NCI-H748 (cell line): ENCODE measurements around the gene KIF13A.
"Not testable (repeated sequence)": the region's sequence is repeated elsewhere in the genome, so short reads cannot be mapped to it uniquely, and the experiment has no call there.

Experiments
- DNase-seq: peaks from one replicate; lab custom pipeline; 2025; ENCODE audit not compliant: unreplicated experiment; lab: John Stamatoyannopoulos, UW

Gene KIF13A

DNA sequence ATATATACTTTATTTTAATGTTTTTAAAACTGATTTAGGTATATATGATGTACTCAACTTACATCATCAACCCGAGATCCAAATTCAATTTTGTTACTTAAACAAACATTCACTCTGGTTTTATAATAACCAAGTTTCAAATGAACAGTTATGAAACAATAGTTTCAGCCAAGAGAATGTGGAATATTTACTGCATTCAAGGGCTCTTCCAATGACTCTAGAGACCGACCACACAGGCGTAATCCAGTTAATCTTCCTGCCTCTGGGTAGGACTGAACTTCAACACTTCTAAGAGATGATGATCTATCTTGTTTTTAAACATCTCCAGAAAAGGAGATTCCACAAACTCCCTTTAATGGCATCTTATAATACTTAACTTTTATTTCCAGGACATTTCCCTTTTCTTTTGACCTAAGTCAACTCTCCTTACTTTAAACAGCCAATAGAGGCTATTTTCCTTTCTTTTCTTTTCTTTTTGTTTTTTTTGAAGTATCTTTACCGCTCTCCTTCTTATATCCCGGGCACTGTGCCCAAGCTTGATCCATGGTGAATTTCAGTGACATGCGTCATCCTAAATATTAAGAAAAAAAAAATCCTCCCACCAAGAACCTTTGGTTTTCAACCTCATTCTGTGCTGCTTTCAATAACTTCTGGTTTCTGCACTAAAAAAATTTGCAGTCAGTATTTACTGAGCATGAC lies 110.1 kb downstream of the KIF13A start:
- DNase-seq: no peak

DNA sequence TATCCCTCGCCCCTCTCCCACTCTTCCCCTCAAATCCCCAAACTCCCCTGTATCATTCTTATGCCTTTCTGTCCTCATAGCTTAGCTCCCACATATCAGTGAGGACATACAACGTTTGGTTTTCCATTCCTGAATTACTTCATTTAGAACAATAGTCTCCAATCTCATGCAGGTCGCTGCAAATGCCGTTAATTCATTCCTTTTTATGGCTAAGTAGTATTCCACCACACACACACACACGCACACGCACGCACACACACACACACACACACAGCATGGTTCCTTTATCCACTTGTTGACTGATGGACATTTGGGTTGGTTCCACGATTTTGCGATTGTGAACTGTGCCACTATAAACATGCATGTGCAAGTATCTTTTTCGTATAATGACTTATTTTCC lies 112.7 kb downstream of the KIF13A start:
- no peak for DNase-seq

DNA sequence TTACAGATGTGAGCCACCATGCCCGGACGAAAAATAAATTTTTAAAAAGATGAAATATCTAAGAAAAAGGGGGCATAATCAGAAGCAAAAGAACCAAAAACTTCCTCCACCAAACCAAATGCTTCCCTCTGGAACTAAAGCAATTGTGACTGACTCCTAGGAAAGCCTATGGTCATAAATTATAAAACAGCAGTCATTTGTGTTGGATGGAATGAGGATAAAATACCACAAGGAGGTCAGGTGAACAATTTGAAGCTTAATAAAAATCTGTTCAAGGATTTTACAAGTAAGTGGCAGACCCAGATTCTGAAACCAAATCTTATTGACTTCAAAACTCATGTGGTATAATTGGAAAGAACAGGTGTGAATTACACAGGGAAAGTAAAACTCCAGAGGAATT lies 114.5 kb downstream of the KIF13A start:
- DNase-seq: no peak

DNA sequence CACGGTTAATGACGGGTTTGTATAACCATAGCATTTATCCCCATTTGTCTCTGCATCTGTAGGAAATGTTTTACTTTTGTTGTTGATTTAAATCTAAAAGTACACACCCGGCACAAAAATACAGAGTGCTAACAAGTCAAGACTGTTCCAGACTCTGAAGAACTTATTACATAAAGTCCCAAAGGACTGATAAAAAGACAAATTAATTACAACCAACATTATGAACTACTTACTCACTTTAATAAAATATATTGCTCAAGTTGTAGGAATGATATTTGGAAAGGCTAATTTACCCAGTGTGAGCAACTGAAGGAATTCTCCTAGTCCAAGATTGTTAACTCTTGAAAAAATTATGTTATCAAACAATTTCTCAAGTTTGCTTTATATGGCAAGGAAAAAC lies 115.6 kb downstream of the KIF13A start:
- DNase-seq: no peak

DNA sequence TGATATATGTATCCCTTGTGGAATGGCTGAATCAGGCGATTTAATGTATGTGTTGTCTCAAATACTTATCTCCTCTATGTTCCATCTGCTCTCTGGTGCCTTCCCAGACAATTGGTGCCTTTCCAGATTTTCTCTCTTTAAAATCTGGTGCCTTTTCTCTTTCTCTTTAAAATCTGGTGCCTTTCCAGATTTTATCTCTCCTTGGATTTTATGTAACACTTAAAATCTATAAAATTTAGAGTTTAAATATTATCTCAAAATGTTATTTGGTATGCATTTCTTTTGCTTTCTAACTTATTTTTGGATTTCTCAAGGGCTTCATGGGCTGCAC lies 116.3 kb downstream of the KIF13A start:
- no peak for DNase-seq

DNA sequence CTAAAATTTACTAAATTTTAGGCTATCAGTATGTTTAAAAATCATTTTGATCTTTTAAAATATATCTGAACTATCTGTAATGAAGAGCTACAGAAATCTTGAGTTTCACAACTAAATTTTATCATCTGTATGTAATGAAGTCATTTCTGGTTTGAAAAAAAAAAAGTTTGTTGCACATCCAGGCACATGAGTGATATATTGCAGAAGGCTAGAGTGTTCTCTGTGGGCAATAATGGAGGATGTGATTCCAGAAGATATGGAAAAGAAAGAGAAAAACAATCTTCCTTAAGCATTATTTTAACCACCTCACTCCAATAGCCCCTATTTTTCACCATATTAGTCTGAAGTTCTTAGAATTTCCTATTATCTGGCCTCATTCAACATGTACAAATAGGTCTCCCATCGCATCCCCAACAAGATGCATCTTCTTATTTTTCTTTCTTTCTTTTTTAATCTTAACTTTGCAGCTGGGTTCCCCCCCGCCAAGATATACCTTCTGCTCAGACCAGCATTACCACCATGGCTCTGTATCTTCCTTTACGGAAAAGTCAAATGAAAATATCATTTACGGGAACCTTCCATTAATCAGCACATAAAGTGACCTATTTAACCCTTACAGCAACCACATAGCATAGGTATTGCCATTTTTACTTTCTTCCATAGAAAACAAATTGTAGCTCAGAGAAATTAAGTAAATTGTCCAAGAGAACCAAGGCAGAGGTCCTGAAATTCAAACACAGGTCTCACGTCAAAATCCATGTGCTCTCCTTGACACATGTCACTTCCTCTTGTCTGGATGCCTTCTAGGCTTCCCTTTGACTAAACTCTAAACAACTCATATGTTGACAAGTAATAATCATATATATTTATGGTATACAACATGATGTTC lies 116.9 kb downstream of the KIF13A start:
- no peak for DNase-seq

DNA sequence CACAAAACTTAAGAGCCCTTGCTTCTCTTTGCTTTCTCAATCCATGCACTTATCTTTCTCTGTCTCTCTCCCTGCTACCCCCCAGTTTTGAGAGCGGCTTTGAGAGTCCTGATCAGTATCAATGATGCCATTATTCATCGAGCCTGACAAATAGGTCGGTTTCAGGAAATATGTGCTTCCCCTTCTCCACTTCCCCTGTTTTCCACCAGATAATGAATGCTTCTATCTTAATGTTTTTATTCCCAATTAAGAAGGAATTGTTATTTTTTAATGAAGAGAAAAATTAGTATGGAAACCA lies 117.7 kb downstream of the KIF13A start:
- no peak for DNase-seq

DNA sequence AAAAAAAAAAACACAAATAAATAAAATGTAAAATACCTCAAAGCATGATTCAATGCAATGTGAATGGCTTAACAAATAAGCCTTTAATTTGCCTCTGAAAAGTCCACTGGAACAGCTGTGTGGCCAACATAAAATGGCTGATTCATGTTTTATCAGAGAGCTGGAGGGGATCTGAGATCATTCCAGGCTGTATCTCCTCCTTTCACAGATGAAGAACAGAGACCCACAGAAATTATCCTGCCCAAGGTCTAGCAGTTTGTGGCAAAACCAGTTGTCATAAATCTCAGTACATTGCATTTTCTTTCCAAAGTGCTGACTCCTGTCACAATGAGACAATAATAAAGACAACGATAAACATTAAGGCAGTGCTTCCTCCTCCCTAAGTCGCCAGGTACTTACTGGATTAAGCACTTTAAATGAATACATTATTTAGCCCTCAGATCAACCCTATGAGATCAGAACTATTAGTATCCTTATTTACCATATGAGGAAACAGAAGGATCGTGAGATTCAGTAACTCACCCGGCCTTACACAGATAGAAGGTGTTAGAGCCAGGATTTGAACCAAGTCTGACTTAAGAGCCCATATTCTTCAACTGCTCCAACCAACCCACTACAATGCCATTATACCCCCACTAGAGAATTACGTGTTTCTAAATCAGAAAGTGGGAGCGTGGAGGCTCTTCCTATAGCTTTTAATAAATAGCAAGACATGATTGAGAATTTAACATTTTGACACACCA lies 118.3 kb downstream of the KIF13A start:
- peak; percentile 23 for DNase-seq

DNA sequence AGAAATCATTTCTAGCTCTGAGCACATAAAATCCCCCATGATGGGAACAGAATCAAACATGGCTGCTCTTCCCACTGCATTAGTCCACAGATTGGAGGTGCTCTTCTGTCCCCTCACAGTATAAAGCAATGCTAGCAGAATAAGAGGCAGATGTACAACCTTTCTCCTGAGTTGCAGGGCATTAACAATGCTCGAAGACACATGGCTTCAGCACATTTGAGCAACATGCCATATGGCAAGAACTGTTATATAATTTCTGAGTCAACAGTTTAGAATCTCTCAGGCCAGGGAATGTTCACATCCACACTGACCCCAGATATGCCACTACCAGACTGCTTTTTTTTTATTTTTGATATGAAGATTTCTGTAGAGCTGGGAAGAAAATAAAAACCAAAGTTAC lies 119.6 kb downstream of the KIF13A start:
- DNase-seq: no peak

DNA sequence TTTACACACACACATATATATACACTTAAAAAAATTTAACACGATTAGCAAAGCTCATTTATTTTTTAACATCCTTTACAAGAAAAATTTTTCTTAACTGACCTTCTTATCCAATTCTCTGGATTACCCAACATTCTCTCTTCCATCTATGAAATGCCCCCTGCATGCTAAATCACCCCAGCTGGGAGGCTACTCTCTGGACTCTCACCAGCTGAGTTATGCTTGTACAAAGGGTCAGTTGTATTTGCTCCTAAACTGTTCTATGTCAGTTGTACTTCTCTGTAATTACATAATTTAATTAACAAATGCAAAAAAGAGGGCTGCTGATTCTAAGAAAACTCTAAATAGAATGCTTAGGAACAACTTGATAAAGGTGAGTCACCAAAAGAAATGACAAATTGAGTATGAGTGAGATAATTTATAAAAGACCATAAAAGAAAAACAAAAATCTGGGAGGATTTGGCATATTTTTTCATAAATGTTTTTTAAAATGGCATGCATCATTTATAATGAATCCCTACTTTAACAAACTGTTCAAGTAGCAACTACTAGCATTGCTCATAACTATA lies 120.5 kb downstream of the KIF13A start:
- no peak for DNase-seq

DNA sequence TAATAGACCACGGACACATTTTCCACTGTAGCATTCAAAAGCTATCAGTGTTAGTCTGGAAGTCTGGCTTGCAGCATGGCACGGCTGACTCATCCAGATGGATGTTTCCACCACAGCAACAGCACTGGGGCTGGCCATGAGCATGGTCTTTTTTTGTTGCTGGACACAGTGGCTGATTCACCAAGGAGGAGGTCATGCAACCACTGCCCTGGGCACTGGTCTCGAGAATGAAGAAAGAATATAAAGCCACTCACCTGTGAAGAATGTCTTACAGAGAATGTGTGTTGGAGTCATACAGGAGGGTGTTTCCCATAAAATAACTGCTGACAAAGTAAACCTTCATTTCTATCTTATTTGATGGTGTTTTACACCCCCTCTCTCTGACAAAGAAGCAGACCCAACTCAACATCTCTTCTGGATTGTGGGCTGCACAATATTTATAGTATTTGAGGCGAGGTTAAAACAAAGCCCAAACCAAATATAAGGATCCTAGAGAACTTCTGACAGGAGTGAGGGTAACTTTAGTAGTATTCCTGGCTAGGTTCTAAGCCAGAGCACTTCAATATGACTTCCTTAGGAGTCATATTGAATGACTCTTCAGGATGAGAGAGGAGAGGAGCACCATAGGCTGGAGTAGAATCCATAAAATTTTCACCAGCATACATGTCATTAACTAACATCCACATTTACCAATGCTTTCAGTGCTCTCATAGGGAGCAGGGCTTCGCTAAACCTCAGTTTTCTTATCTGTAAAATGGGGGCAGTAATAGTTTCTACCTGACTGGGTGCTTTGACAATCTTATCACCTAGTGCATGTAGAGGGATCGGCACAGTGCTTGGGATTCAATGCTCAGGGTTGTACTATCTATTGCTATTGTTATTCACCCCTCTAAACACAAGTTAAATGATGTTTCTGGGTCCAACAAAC lies 121.4 kb downstream of the KIF13A start:
- no peak for DNase-seq

DNA sequence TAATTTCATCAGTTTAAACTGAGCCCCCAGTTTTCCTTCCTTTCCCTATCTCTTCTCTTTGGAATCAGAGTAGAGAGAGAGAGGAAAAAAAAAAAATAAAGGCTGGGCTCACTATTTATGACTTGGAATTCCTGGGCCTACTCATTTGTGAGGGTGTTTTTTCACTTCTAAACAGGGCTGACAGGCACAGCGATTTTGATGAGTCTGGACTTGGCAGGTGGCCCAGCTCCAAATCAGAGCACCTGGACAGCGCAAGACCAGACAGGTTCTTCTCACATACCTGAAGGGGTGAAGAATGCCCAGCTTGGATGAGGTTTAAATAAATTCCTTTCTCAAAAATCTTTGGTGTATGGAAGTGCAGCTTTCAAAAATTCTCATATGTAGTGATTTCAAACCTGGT lies 122.2 kb downstream of the KIF13A start:
- DNase-seq: peak; percentile 65

DNA sequence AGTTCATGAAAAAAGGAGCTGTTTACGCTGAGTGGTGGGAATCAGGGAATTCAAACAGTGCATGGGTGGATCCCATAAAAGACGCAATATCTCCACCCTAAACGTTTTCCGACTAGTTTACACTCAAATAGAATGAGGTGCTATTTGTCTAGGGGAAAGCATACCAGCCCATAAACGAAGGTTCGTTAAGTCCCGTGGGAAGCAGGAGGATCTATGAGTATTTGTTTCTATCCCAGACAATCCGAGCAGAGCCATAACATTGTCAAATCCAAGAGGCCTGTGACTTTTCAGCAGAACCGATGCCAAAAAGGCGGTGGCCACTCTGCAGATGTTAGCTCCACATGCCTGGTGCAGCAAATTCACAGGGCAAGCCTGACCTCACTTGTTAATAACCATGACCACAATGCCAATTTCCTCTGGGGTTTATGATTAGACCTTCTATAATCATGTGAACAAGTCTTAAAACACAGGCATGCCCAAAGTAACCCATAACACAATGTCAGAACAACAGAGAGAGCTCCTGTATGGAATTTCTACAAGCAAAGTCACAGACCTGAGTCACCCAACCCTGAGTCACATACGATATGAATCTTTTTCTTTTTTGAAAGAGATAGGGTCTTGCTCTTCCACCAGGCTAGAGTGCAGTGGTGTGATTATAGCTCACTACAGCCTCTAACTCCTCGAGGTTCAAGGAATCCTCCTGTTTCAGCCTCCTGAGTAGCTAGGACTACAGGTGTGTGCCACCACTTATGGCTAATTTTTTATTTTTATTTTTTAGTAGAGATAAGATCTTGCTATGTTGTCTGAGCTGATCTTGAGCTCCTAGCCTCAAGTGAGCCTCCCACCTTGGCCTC lies 123.3 kb downstream of the KIF13A start:
- no peak for DNase-seq

DNA sequence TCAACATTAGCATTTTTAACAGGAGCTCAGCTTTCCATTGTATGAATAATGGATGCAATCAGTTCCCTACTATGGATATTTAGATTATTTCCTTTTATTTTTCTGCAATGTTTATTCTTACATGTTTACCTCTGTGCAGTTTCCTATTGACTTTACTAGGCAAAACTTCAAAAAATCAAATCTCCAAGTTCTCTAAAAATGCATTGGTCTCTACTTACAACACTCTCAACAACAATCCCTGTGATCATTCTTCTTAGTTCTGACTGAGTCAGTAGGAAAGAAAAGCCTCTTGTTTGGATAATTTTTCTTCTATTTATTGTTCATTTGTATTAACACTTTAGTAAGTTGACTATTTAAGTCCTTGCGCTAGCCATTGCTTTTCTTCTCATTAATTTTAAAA lies 126.1 kb downstream of the KIF13A start:
- no peak for DNase-seq

DNA sequence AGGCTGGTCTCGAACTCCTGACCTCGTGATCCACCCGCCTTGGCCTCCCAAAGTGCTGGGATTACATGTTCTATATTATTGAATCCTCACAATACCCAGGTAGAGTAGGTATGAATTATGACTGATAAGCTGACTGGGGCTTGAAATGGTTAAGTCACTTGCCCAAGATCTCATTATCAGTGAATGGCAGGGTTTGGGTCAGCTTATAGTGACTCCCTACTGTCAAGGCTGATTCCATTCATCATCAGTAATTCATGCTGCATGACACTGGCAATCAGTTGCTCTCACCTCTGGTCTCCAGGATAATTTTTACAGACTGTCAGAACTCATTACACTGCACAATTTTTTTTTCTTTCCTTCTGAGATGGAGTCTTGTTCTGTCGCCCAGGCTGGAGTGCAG lies 127.6 kb downstream of the KIF13A start:
- DNase-seq: no peak

DNA sequence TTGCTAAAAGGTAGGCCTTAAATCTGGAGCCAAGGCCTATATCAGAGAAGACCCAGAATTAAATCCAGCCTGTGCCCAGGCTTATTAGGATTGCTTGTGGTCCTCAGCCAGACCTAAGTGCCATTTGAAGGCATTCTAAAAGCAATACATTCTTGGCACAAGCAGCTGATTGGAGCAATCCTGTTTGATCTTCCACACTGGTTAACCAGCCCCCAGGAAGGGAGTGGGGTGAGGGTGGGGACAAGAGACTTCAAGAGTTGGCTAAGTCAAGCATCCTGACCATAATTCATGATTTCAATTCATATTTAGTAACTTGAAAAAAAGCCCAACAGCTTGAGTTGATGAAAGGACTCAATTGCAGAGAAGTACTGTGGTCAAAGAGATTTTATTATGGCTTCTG lies 128.9 kb downstream of the KIF13A start:
- no peak for DNase-seq

DNA sequence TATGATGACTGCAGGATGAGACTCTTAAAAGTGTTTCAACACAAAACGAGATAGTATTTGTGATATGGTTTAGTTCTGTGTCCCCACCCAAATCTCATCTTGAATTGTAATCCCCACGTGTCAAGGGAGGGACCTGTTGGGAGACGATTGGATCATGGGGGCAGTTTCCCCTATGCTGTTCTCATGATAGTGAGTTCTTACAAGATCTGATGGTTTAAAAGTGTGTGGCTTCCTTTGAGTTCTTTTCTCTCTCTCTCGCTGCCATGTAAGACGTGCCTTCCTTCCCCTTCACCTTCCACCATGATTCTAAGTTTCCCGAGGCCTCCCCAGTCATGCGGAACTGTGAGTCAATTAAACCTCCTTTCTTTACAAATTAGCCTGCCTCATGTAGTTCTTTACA lies 130.2 kb downstream of the KIF13A start:
- DNase-seq: not testable (repeated sequence)

DNA sequence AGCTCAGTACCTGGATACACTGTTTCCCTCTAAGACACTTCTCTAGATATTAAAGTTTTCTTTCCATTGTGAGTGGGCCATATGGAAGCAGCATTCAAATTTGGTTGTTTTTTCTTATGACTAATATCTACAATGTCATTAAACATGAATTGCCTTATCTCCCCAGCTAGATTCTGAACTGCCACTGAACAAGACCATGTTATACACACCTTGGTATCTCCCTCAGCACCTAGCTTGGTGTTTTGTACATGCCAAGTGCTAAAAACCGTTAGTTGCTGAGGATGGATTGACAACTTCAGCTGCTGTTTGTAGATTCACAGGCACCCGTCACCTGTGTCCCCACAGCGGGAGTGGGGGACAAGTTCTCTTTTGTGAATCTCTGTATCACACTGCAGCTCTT lies 131.1 kb downstream of the KIF13A start:
- DNase-seq: no peak

DNA sequence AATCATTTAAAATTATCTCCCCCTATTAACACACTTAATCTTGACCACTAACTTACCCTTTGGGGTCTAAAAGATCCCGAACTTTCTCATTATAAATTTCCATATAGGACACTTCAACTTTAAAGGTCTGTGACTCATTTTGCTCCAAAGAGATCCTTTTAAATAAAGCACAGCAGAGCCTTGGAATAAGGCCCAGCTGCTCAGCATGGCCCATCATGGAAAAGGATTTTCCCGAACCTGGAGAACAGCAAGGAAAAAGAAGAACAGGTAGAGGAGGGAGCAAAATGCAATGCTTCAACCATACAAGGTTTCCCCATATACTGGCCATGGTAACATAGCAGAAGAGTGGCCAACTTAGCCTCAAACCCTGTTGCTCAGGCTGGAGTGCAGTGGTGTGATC lies 132.1 kb downstream of the KIF13A start:
- no peak for DNase-seq

DNA sequence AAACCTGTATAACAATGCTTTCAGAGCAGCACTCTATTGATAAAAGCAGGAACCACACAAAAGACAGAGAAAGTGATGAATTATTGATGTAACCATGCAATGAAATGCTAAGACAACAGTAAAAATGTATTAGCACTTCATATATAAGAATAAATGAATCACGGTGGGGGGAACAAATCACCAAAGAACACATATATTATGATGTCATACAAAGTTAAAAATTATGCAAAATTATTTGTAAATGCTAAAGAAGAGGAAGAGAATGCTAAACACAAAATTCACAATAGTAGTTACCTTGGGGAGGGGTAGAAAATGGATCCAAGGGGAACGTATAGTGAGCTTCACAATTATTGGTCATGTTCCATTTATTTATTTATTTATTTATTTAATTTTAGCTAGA lies 133.9 kb downstream of the KIF13A start:
- DNase-seq: no peak
